Astrocyte (in vitro differentiated cells and primary cell): ENCODE measurements around the gene FSIP1. TPM values are rescaled to one million over a fixed set of nuclear protein-coding genes. Genes with fewer than 3 reads are reported as not detected.
A peak's percentile ranks its signal among the peaks of the same experiment; 100 is the strongest.

ENCODE experiments used
- DNase-seq: peaks from one replicate; pipeline ENCODE4 v3.0.0-alpha.2; 2010; ENCODE audit warnings: low read depth
- FAIRE-seq: peaks from 2 replicates; lab custom pipeline; 2011; peaks lifted over from hg19 to GRCh38; lab: Jason Lieb, UNC
- H2AFZ ChIP-seq: 2 replicates; pipeline ENCODE4 v1.6.0; 2012; ENCODE audit warnings: low read depth, low read length, inconsistent platforms
- H3K27ac ChIP-seq: 2 replicates; pipeline ENCODE4 v1.5.1; 2011; ENCODE audit warnings: low read depth, low read length, inconsistent platforms
- H3K27me3 ChIP-seq: 2 replicates; pipeline ENCODE4 v1.6.0; 2011; ENCODE audit warnings: low read length, inconsistent platforms; ENCODE audit not compliant: insufficient read depth
- H3K36me3 ChIP-seq: 2 replicates; pipeline ENCODE4 v1.5.1; 2011; ENCODE audit warnings: low read length, inconsistent platforms; ENCODE audit not compliant: insufficient read depth
- H3K4me1 ChIP-seq: 2 replicates; pipeline ENCODE4 v1.5.1; 2011; ENCODE audit warnings: low read length, inconsistent platforms; ENCODE audit not compliant: insufficient read depth
- H3K4me2 ChIP-seq: 2 replicates; pipeline ENCODE4 v1.6.0; 2012; ENCODE audit warnings: low read length, inconsistent platforms
- H3K4me3 ChIP-seq: 2 replicates; pipeline ENCODE4 v1.5.1; 2011; ENCODE audit warnings: low read depth, mild to moderate bottlenecking, low read length, inconsistent platforms; ENCODE audit not compliant: insufficient read depth
- H3K79me2 ChIP-seq: 2 replicates; pipeline ENCODE4 v1.6.0; 2012; ENCODE audit warnings: mild to moderate bottlenecking, low read length, inconsistent platforms; ENCODE audit not compliant: insufficient read depth
- H3K9ac ChIP-seq: 2 replicates; pipeline ENCODE4 v1.6.0; 2012; ENCODE audit warnings: mild to moderate bottlenecking, low read length, inconsistent platforms
- H3K9me3 ChIP-seq: 2 replicates; pipeline ENCODE4 v1.5.1; 2012; ENCODE audit warnings: low read depth, mild to moderate bottlenecking, low read length, inconsistent platforms; ENCODE audit not compliant: insufficient read depth
- H4K20me1 ChIP-seq: 2 replicates; pipeline ENCODE4 v1.6.0; 2012; ENCODE audit warnings: low read length, inconsistent platforms; ENCODE audit not compliant: insufficient read depth
- H3K27ac Mint-ChIP-seq: one replicate; pipeline ENCODE4 v1.8.0; 2021; ENCODE audit warnings: mild to moderate bottlenecking, mixed read lengths; ENCODE audit not compliant: unreplicated experiment
- H3K27me3 Mint-ChIP-seq: one replicate; pipeline ENCODE4 v1.8.0; 2021; ENCODE audit warnings: low read depth, mixed read lengths; ENCODE audit not compliant: unreplicated experiment
- H3K36me3 Mint-ChIP-seq: one replicate; pipeline ENCODE4 v1.8.0; 2021; ENCODE audit warnings: low read depth, mixed read lengths; ENCODE audit not compliant: unreplicated experiment
- H3K4me1 Mint-ChIP-seq: one replicate; pipeline ENCODE4 v1.8.0; 2021; ENCODE audit warnings: low read depth, mixed read lengths; ENCODE audit not compliant: unreplicated experiment
- H3K4me3 Mint-ChIP-seq: one replicate; pipeline ENCODE4 v1.8.0; 2021; ENCODE audit warnings: mild to moderate bottlenecking, moderate library complexity, mixed read lengths; ENCODE audit not compliant: unreplicated experiment
- H3K9me3 Mint-ChIP-seq: one replicate; pipeline ENCODE4 v1.8.0; 2021; ENCODE audit warnings: mild to moderate bottlenecking, mixed read lengths; ENCODE audit not compliant: unreplicated experiment
- CTCF ChIP-seq: IDR thresholded peaks from 2 replicates; pipeline ENCODE4 v1.5.1; 2011; ENCODE audit warnings: low read depth, mild to moderate bottlenecking, inconsistent platforms, low read length, moderate library complexity; ENCODE audit not compliant: insufficient read depth
- EZH2 ChIP-seq: IDR thresholded peaks from 2 replicates; pipeline ENCODE4 v1.6.1; 2012; ENCODE audit warnings: mild to moderate bottlenecking, low read length, inconsistent platforms; ENCODE audit not compliant: insufficient read depth
- total RNA-seq: library from RNA; stranded (reverse); gene quantifications from 2 replicates; pipeline ENCODE4 v1.2.1, GENCODE V29; 2021

The FSIP1 gene
- total RNA-seq, 1 donor from 2014 or later, result 0.77 TPM

GRCh38 chr15:39786447-39787056 lies 3.9 kb upstream of the FSIP1 start:
- Histone ChIP-seq H3K27me3 (no peaks in the 10 kb centered on the region), H3K4me2 (peak overlapping the region; percentile 83), H3K9me3 (no peaks in the 10 kb centered on the region), H3K9ac (peak overlapping the region; percentile 8), H3K4me3 (no peak overlapping the region), H3K4me1 (peaks cover 39% of the 10 kb centered on the region), H3K36me3 (no peaks in the 10 kb centered on the region), H2AFZ (no peak overlapping the region), H4K20me1 (peaks cover 12% of the 10 kb centered on the region), H3K79me2 (peaks cover 22% of the 10 kb centered on the region), H3K27ac (no peak overlapping the region)
- Mint-ChIP-seq H3K9me3 (no peaks in the 10 kb centered on the region), H3K4me3 (no peak overlapping the region), H3K27ac (no peak overlapping the region), H3K27me3 (no peaks in the 10 kb centered on the region), H3K4me1 (peaks cover 37% of the 10 kb centered on the region), H3K36me3 (no peaks in the 10 kb centered on the region)
- TF ChIP-seq EZH2 (no peak), CTCF (peak; percentile 59)
- peak; percentile 38 for DNase-seq
- FAIRE-seq, result no peak

- Histone ChIP-seq H3K27ac (no peak overlapping the region), H3K36me3 (no peaks in the 10 kb centered on the region), H3K4me2 (peak overlapping the region; percentile 83), H3K4me1 (peaks cover 39% of the 10 kb centered on the region), H2AFZ (no peak overlapping the region), H3K4me3 (peak overlapping the region; percentile 0), H3K9me3 (no peaks in the 10 kb centered on the region), H3K79me2 (peaks cover 22% of the 10 kb centered on the region), H3K9ac (peak overlapping the region; percentile 8), H3K27me3 (no peaks in the 10 kb centered on the region), H4K20me1 (peaks cover 12% of the 10 kb centered on the region)
- H3K27ac Mint-ChIP-seq, result no peak overlapping the region
- no peaks in the 10 kb centered on the region for H3K27me3 Mint-ChIP-seq
- no peak for DNase-seq
- no peaks in the 10 kb centered on the region for H3K36me3 Mint-ChIP-seq
- H3K4me3 Mint-ChIP-seq, result no peak overlapping the region
- H3K9me3 Mint-ChIP-seq, result no peaks in the 10 kb centered on the region
- TF ChIP-seq EZH2 (no peak), CTCF (no peak)
- H3K4me1 Mint-ChIP-seq, result peaks cover 37% of the 10 kb centered on the region
- no peak for FAIRE-seq
These were observed 3.2 kb upstream of the FSIP1 start for GRCh38 chr15:39785841-39786240.

- Mint-ChIP-seq H3K27ac (no peak overlapping the region), H3K4me1 (peaks cover 37% of the 10 kb centered on the region), H3K9me3 (no peaks in the 10 kb centered on the region), H3K4me3 (peak overlapping the region; percentile 92), H3K27me3 (no peaks in the 10 kb centered on the region), H3K36me3 (no peaks in the 10 kb centered on the region)
- Histone ChIP-seq H3K27ac (no peak overlapping the region), H3K4me1 (peaks cover 39% of the 10 kb centered on the region), H3K36me3 (no peaks in the 10 kb centered on the region), H2AFZ (no peak overlapping the region), H3K4me3 (peak overlapping the region; percentile 18), H3K27me3 (no peaks in the 10 kb centered on the region), H3K4me2 (peak overlapping the region; percentile 83), H4K20me1 (peaks cover 12% of the 10 kb centered on the region), H3K79me2 (peaks cover 22% of the 10 kb centered on the region), H3K9me3 (no peaks in the 10 kb centered on the region), H3K9ac (peak overlapping the region; percentile 8)
- peak; percentile 6 for TF ChIP-seq CTCF
- TF ChIP-seq EZH2, result no peak
- no peak for FAIRE-seq
- no peak for DNase-seq
These were observed 2.5 kb upstream of the FSIP1 start for GRCh38 chr15:39785139-39785538.
